Tibial artery (tissue), 4 donors: ENCODE data around the gene MT3.

Experiments used
- DNase-seq, 2 donors: peaks; one replicate each; pipeline ENCODE4 v3.0.0-alpha.2; 2019
- H3K27ac ChIP-seq, 2 donors: fragments of 200-600 bp; sonication (generic) in 1 of 2; 1 replicate in 1 of 2; 2 replicates in 1 of 2; pipeline ENCODE4 v1.5.1; 2018 to 2019; ENCODE audit warnings: mild to moderate bottlenecking in 1 of 2
- H3K27me3 ChIP-seq, 2 donors: fragments of 200-600 bp; sonication (generic) in 1 of 2; one replicate each; pipeline versions ENCODE4 v1.5.1 to v1.6.0; 2016 to 2019
- H3K36me3 ChIP-seq, 3 donors: fragments of 200-600 bp; sonication (generic) in 2 of 3; one replicate each; pipeline ENCODE4 v1.5.1; 2016 to 2019; ENCODE audit warnings: mild to moderate bottlenecking in 2 of 3
- H3K4me1 ChIP-seq, 4 donors: fragments of 200-600 bp; sonication (generic) in 2 of 4; 1 replicate in 3 of 4; 2 replicates in 1 of 4; pipeline ENCODE4 v1.5.1; 2016 to 2019
- H3K4me3 ChIP-seq, 2 donors: fragments of 200-600 bp; sonication (generic) in 1 of 2; 1 replicate in 1 of 2; 2 replicates in 1 of 2; pipeline ENCODE4 v1.5.1; 2018 to 2019; ENCODE audit warnings: mild to moderate bottlenecking in 2 of 2
- H3K9me3 ChIP-seq, 3 donors: fragments of 200-600 bp; sonication (generic) in 1 of 3; one replicate each; pipeline ENCODE4 v1.5.1; 2016 to 2019
- CTCF ChIP-seq, 2 experiments: fragments of 200-600 bp in 1 of 2; fragments of 450-650 bp in 1 of 2; IDR thresholded peaks; one replicate each; pipeline ENCODE4 v1.5.1; 2017 to 2019; ENCODE audit warnings: antibody characterized with exemption in 2 of 2, mild to moderate bottlenecking in 1 of 2, moderate library complexity in 1 of 2
- intact Hi-C: fragments of 100-400 bp; cut with DNase I; formaldehyde crosslinking; loops from one replicate; pipeline ENCODE4 v1.15.0; 2023; ENCODE audit warnings: low total_unique reads

Gene MT3

DNA sequence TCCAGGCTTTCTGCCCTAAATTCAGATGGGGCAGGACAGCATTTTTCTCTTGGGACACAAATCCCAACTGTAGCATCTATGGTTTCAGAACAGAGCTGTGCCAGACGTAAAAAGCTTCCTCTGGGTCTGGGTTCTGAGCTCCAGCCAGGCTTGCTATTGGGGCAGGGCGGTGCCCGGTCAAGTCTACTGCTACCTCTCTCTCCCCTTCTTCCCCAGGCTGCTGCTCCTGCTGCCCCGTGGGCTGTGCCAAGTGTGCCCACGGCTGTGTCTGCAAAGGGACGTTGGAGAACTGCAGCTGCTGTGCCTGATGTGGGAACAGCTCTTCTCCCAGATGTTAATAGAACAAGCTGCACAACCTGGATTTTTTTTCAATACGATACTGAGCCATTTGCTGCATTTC, 44.2 kb downstream of the MT3 start:
- intact Hi-C loops = no loop called here
- H3K27me3 ChIP-seq = no peaks in the 10 kb centered on the region
- H3K4me1 ChIP-seq = peaks cover 0 to 54% (median 24%) of the 10 kb centered on the region in 4 donors
- peak overlapping the region; percentile 64 to 67 for H3K4me3 ChIP-seq
- DNase-seq = peak in 1 of 2 donors; percentile 66
- H3K9me3 ChIP-seq = no peaks in the 10 kb centered on the region
- H3K27ac ChIP-seq = peak overlapping the region; percentile 77 to 95
- no peaks in the 10 kb centered on the region for H3K36me3 ChIP-seq
- TF ChIP-seq CTCF (IDR thresholded peaks at IDR 0.05) = no peak

DNA sequence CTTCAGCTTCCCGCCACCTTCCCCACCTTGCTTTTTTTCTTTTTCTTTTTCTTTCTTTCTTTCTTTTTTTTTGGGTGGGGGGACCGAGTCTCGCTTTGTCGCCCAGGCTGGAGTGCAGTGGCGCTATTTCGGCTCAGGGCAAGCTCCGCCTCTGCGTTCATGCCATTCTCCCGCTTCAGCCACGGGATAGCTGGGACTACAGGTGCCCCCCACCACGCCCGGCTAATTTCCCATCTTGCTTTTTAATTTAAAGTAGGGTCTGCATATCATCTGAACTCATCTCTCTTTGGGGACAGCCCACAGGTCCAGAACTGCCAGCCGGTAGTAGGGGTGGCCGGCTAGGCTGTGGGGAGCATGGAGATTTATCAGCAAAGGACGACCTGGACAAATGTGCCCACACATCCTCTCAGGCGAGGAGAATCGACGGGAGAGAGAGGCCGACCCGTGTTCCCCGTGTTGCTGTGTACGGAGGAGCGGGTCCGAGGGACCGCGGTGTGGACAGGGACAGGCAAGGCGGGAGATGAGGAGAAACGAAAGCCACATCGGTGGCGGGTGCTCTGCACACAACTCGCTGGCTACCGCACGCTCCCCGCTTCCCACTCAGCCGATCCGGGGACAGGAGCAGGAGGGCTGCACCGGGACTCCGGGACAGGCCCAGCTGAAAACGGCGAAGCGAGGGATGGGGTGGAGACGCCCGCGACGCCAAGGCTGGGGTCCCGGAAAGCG, 45.5 kb downstream of the MT3 start:
- Histone ChIP-seq H3K27ac (peak overlapping the region; percentile 28 to 95), H3K27me3 (no peaks in the 10 kb centered on the region), H3K36me3 (no peaks in the 10 kb centered on the region), H3K9me3 (no peaks in the 10 kb centered on the region), H3K4me3 (peak overlapping the region in 1 of 2 donors; percentile 67), H3K4me1 (peaks cover 0 to 64% (median 31%) of the 10 kb centered on the region in 4 donors)
- intact Hi-C loops = no loop called here
- DNase-seq = no peak
- TF ChIP-seq CTCF (IDR thresholded peaks at IDR 0.05) = no peak

DNA sequence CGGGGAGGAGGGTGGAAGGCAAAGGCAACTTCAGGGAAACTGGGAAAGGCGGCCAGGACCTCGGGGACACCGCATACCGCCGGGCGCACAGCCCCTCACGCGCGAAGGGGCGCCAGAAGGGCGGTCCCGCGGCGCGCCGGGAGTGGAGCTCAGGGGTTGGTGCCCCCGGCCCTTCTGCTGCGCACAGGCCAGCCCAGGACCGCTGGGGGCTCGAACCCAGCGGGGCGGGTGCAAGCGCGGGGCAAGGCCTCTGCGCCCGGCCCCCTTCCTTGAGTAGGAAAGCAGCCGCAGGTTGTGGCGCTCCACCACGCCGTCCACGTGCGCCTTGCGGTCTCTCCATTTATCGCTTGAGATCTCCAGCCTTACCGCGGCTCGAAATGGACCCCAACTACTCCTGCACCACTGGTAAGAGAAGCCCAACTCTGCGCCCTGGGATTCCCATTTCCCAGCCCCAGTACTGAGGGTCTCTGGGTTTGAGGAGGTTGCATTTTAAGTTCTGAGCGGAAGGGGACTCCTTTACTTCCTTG, 46.2 kb downstream of the MT3 start:
- no peak for DNase-seq
- Histone ChIP-seq H3K9me3 (no peaks in the 10 kb centered on the region), H3K36me3 (no peaks in the 10 kb centered on the region), H3K27me3 (no peaks in the 10 kb centered on the region), H3K4me1 (peaks cover 0 to 64% (median 31%) of the 10 kb centered on the region in 4 donors), H3K27ac (peak overlapping the region; percentile 28 to 95), H3K4me3 (peak overlapping the region in 1 of 2 donors; percentile 67)
- no peak for TF ChIP-seq CTCF (IDR thresholded peaks at IDR 0.05)
- intact Hi-C loops = no loop called here

DNA sequence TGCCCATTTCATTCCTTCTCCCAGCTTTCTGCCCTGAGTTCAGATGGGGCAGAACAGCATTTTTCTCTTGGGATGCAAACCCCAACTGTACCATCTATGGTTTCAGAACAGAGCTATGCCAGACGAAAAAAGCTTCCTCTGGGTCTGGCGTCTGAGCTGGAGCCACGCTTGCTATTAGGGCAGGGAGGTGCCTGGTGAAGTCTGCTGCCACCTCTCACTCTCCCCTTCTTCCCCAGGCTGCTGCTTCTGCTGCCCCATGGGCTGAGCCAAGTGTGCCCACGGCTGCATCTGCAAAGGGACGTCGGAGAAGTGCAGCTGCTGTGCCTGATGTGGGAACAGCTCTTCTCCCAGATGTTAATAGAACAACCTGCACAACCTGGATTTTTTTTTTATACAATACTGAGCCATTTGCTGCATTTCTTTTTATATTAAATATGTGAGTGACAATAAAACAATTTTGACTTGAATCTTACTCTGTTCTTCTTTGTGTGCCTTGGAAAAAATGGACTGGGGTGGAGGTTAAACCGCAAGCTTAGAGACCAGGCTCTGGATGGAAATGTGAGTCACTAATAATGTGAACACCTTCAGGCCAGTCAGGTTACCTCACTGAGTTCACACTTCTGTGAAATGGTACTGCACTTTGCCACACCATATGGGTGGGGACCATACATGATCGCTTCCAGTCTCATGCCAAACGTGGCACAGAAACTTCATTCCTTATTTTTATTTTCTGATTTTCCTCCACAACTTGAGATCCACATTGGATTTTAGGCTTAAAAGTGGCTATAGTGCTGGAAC, 47.5 kb downstream of the MT3 start:
- no peaks in the 10 kb centered on the region for H3K36me3 ChIP-seq
- no peak for TF ChIP-seq CTCF (IDR thresholded peaks at IDR 0.05)
- H3K27me3 ChIP-seq = no peaks in the 10 kb centered on the region
- H3K9me3 ChIP-seq = no peaks in the 10 kb centered on the region
- intact Hi-C loops = no loop called here
- peaks cover 0 to 56% (median 29%) of the 10 kb centered on the region in 4 donors for H3K4me1 ChIP-seq
- H3K4me3 ChIP-seq = no peak overlapping the region
- peak overlapping the region in 1 of 2 donors; percentile 79 for H3K27ac ChIP-seq
- DNase-seq = no peak

GRCh38 chr16:56637814-56638750, 48.8 kb downstream of the MT3 start, which contains the start of gene MT1A:
Gene MT1A (plus strand): TSS chr16:56638666. CDS start chr16:56638739, 73 bp downstream.
- Histone ChIP-seq H3K4me1 (peaks cover 0 to 50% (median 31%) of the 10 kb centered on the region in 4 donors), H3K36me3 (no peaks in the 10 kb centered on the region), H3K27me3 (no peaks in the 10 kb centered on the region), H3K9me3 (no peaks in the 10 kb centered on the region), H3K4me3 (peak within 1 kb of the TSS; percentile 50 to 57), H3K27ac (peak within 1 kb of the TSS; percentile 79 to 82)
- peak; percentile 85 to 95 for DNase-seq
- intact Hi-C loops = no loop called here
- no peak for TF ChIP-seq CTCF (IDR thresholded peaks at IDR 0.05)
